HL-60 (cell line): ENCODE data around the gene BCAN.

ENCODE experiments used
- CTCF ChIP-seq: IDR thresholded peaks from one replicate; pipeline ENCODE4 v1.5.1; 2011; ENCODE audit warnings: low read length, control low read depth, inconsistent platforms; ENCODE audit not compliant: insufficient read depth
- POLR2AphosphoS5 ChIP-seq: IDR thresholded peaks from 2 replicates; pipeline ENCODE4 v1.6.1; 2012; ENCODE audit warnings: low read depth

- TF ChIP-seq POLR2AphosphoS5 (peak; percentile 61), CTCF (no peak)
Observed at GRCh38 chr1:156592910-156593660, 48.8 kb upstream of the BCAN start.
